ENCODE results near the gene TPP1.

The TPP1 gene

GRCh38 chr11:6618117-6619003 lies 862 bp downstream of the TPP1 start:
- Histone ChIP-seq H3K4me2 (ENCODE audit: low read depth, low read length, poor library complexity, severe bottlenecking) (peak overlapping the region; percentile 92), H3K4me3 (ENCODE audit: low read length, poor library complexity, severe bottlenecking) (peak overlapping the region; percentile 85), H3K4me1 (ENCODE audit: insufficient read depth, low read length, poor library complexity, severe bottlenecking) (peaks cover 21% of the 10 kb centered on the region), H3F3A (ENCODE audit: low read depth) (no peaks in the 10 kb centered on the region), H3K9me2 (replicated peaks; ENCODE audit: low read depth, low read length) (no peaks in the 10 kb centered on the region), H4K20me1 (ENCODE audit: insufficient read depth, low read length, poor library complexity, severe bottlenecking) (no peaks in the 10 kb centered on the region), H3K27me3 (ENCODE audit: insufficient read depth, low read length, poor library complexity, severe bottlenecking) (no peaks in the 10 kb centered on the region), H2AFZ (ENCODE audit: low read length) (no peak overlapping the region), H3K9me3 (ENCODE audit: insufficient read depth, low read depth, low read length) (no peaks in the 10 kb centered on the region), H3K79me2 (ENCODE audit: insufficient read depth, low read length) (peaks cover 6% of the 10 kb centered on the region; the same call in 1 of the 2 replicates), H3K36me3 (ENCODE audit: insufficient read depth, low read length) (no peaks in the 10 kb centered on the region), H3K9ac (ENCODE audit: low read depth, low read length, poor library complexity, severe bottlenecking) (peak overlapping the region; percentile 63)
- TF ChIP-seq CTCF (conservative IDR thresholded peaks at IDR 0.05; ENCODE audit: low read length) (no peak), EZH2phosphoT487 (IDR thresholded peaks at IDR 0.05; ENCODE audit: borderline replicate concordance) (no peak)

GRCh38 chr11:6617315-6617781 lies 1.9 kb downstream of the TPP1 start:
- Histone ChIP-seq H3K4me2 (ENCODE audit: low read depth, low read length, poor library complexity, severe bottlenecking) (no peak overlapping the region), H2AFZ (ENCODE audit: low read length) (no peak overlapping the region), H3K4me3 (ENCODE audit: low read length, poor library complexity, severe bottlenecking) (no peak overlapping the region)

GRCh38 chr11:6616596-6617250 lies 2.5 kb downstream of the TPP1 start:
- H4K20me1 ChIP-seq (ENCODE audit: insufficient read depth, low read length, poor library complexity, severe bottlenecking), result peaks cover 1% of the 10 kb centered on the region
- peaks cover 31% of the 10 kb centered on the region for H3K4me1 ChIP-seq (ENCODE audit: insufficient read depth, low read length, poor library complexity, severe bottlenecking)
- H3K36me3 ChIP-seq (ENCODE audit: insufficient read depth, low read length), result no peaks in the 10 kb centered on the region
- H3K4me3 ChIP-seq (ENCODE audit: low read length, poor library complexity, severe bottlenecking), result no peak overlapping the region
- no peak overlapping the region for H3K4me2 ChIP-seq (ENCODE audit: low read depth, low read length, poor library complexity, severe bottlenecking)
- no peak overlapping the region for H3K9ac ChIP-seq (ENCODE audit: low read depth, low read length, poor library complexity, severe bottlenecking)
- peaks cover 2% of the 10 kb centered on the region; the same call in 1 of the 2 replicates for H3F3A ChIP-seq (ENCODE audit: low read depth)
- H3K9me3 ChIP-seq (ENCODE audit: insufficient read depth, low read depth, low read length), result no peaks in the 10 kb centered on the region
- H2AFZ ChIP-seq (ENCODE audit: low read length), result no peak overlapping the region
- no peaks in the 10 kb centered on the region for H3K9me2 ChIP-seq (replicated peaks; ENCODE audit: low read depth, low read length)
- peaks cover 8% of the 10 kb centered on the region; the same call in 1 of the 2 replicates for H3K79me2 ChIP-seq (ENCODE audit: insufficient read depth, low read length)
- TF ChIP-seq EZH2phosphoT487 (IDR thresholded peaks at IDR 0.05; ENCODE audit: borderline replicate concordance), result no peak
- TF ChIP-seq CTCF (conservative IDR thresholded peaks at IDR 0.05; ENCODE audit: low read length), result no peak
- no peaks in the 10 kb centered on the region for H3K27me3 ChIP-seq (ENCODE audit: insufficient read depth, low read length, poor library complexity, severe bottlenecking)

More at GRCh38 chr11:6617315-6617781, 1.9 kb downstream of the TPP1 start:
- Histone ChIP-seq H3K4me1 (ENCODE audit: insufficient read depth, low read length, poor library complexity, severe bottlenecking) (peaks cover 30% of the 10 kb centered on the region), H3F3A (ENCODE audit: low read depth) (peaks cover under 1% of the 10 kb centered on the region; the same call in 1 of the 2 replicates), H4K20me1 (ENCODE audit: insufficient read depth, low read length, poor library complexity, severe bottlenecking) (no peaks in the 10 kb centered on the region), H3K9me2 (replicated peaks; ENCODE audit: low read depth, low read length) (no peaks in the 10 kb centered on the region), H3K79me2 (ENCODE audit: insufficient read depth, low read length) (peaks cover 6% of the 10 kb centered on the region; the same call in 1 of the 2 replicates), H3K27me3 (ENCODE audit: insufficient read depth, low read length, poor library complexity, severe bottlenecking) (no peaks in the 10 kb centered on the region), H3K36me3 (ENCODE audit: insufficient read depth, low read length) (no peaks in the 10 kb centered on the region), H3K9me3 (ENCODE audit: insufficient read depth, low read depth, low read length) (no peaks in the 10 kb centered on the region), H3K9ac (ENCODE audit: low read depth, low read length, poor library complexity, severe bottlenecking) (no peak overlapping the region)
- TF ChIP-seq EZH2phosphoT487 (IDR thresholded peaks at IDR 0.05; ENCODE audit: borderline replicate concordance), result no peak
- no peak for TF ChIP-seq CTCF (conservative IDR thresholded peaks at IDR 0.05; ENCODE audit: low read length)

Measured in Loucy (cell line).